ENCODE measurements around the gene PLEK. TPM values are rescaled to one million over a fixed set of nuclear protein-coding genes. Genes with fewer than 3 reads are reported as not detected.
"Not testable (repeated sequence)": the region's sequence is repeated elsewhere in the genome, so short reads cannot be mapped to it uniquely, and the experiment has no call there.

Gene PLEK
- total RNA-seq, 4 donors from 2014 or later, result 5.0 to 33.0 (median 6.8) TPM

GRCh38 chr2:68342470-68342869, 22.6 kb upstream of the PLEK start:
- no peaks in the 10 kb centered on the region for H3K9me3 ChIP-seq
- H3K27me3 ChIP-seq, result peaks cover 17% of the 10 kb centered on the region
- H3K4me3 ChIP-seq, result no peak overlapping the region
- H3K27ac ChIP-seq, result no peak overlapping the region
- no peak for ATAC-seq
- H3K4me1 ChIP-seq, result no peaks in the 10 kb centered on the region
- H3K36me3 ChIP-seq, result no peaks in the 10 kb centered on the region
- 82 to 85% methylated on average over 1 of the region's 1 CpG for WGBS, 2 donors (ENCODE audit: low coverage in 1 of 2)
- TF ChIP-seq CTCF (IDR thresholded peaks at IDR 0.05) (no peak), EP300 (IDR thresholded peaks at IDR 0.05) (no peak), POLR2AphosphoS5 (IDR thresholded peaks at IDR 0.05) (no peak), POLR2A (IDR thresholded peaks at IDR 0.05) (no peak)

GRCh38 chr2:68344031-68344430, 21.1 kb upstream of the PLEK start:
- Histone ChIP-seq H3K27me3 (peaks cover 17% of the 10 kb centered on the region), H3K4me1 (no peaks in the 10 kb centered on the region), H3K4me3 (no peak overlapping the region), H3K27ac (no peak overlapping the region), H3K9me3 (no peaks in the 10 kb centered on the region), H3K36me3 (no peaks in the 10 kb centered on the region)
- no peak for ATAC-seq
- TF ChIP-seq POLR2AphosphoS5 (IDR thresholded peaks at IDR 0.05) (no peak), EP300 (IDR thresholded peaks at IDR 0.05) (no peak), POLR2A (IDR thresholded peaks at IDR 0.05) (no peak), CTCF (IDR thresholded peaks at IDR 0.05) (no peak)
- 13 to 44% methylated on average over 1 of the region's 1 CpG for WGBS, 2 donors (ENCODE audit: low coverage in 1 of 2)

- 81 to 97% methylated on average over 5 to 9 of the region's 9 CpGs for WGBS, 2 donors (ENCODE audit: low coverage in 1 of 2)
- TF ChIP-seq CTCF (IDR thresholded peaks at IDR 0.05), result no peak
- no peak for TF ChIP-seq POLR2A (IDR thresholded peaks at IDR 0.05)
- TF ChIP-seq EP300 (IDR thresholded peaks at IDR 0.05), result no peak
- no peak for TF ChIP-seq POLR2AphosphoS5 (IDR thresholded peaks at IDR 0.05)
- ATAC-seq, result no peak
- Histone ChIP-seq H3K36me3 (no peaks in the 10 kb centered on the region), H3K4me1 (no peaks in the 10 kb centered on the region), H3K27me3 (peaks cover 17% of the 10 kb centered on the region), H3K4me3 (no peak overlapping the region), H3K27ac (no peak overlapping the region), H3K9me3 (no peaks in the 10 kb centered on the region)
Measured at GRCh38 chr2:68345129-68345875, 19.8 kb upstream of the PLEK start.

- 87 to 90% methylated on average over 3 to 4 of the region's 4 CpGs for WGBS, 2 donors (ENCODE audit: low coverage in 1 of 2)
Measured at GRCh38 chr2:68349091-68349490, 16.0 kb upstream of the PLEK start.

GRCh38 chr2:68351997-68352396, 13.1 kb upstream of the PLEK start:
- no peak overlapping the region for H3K4me3 ChIP-seq
- no peak overlapping the region for H3K27ac ChIP-seq
- TF ChIP-seq CTCF (IDR thresholded peaks at IDR 0.05) (no peak), POLR2AphosphoS5 (IDR thresholded peaks at IDR 0.05) (no peak), EP300 (IDR thresholded peaks at IDR 0.05) (no peak)
- H3K36me3 ChIP-seq, result no peaks in the 10 kb centered on the region
- no peaks in the 10 kb centered on the region for H3K9me3 ChIP-seq
- H3K27me3 ChIP-seq, result no peaks in the 10 kb centered on the region
- no peak for ATAC-seq
- no peaks in the 10 kb centered on the region for H3K4me1 ChIP-seq
- 66 to 74% methylated on average over 6 of the region's 6 CpGs for WGBS, 2 donors (ENCODE audit: low coverage in 1 of 2)

More at GRCh38 chr2:68349091-68349490, 16.0 kb upstream of the PLEK start:
- ATAC-seq, H3K4me1 ChIP-seq, H3K36me3 ChIP-seq, H3K9me3 ChIP-seq, H3K27ac ChIP-seq, H3K4me3 ChIP-seq: not testable (repeated sequence)
- H3K27me3 ChIP-seq, result peaks cover 10% of the 10 kb centered on the region
